ENCODE measurements around the gene CABP1.

Gene CABP1

GRCh38 chr12:120640861-120641833 lies 721 bp downstream of the CABP1 start:
- no peak for FAIRE-seq

- no peak for FAIRE-seq
Observed at GRCh38 chr12:120642121-120642520, 1.7 kb downstream of the CABP1 start.

- FAIRE-seq = no peak
Observed at GRCh38 chr12:120642826-120643225, 2.4 kb downstream of the CABP1 start.

- FAIRE-seq = no peak
Observed at GRCh38 chr12:120643574-120643973, 3.1 kb downstream of the CABP1 start.

- no peak for FAIRE-seq
Observed at GRCh38 chr12:120646044-120646443, 5.6 kb downstream of the CABP1 start.

GRCh38 chr12:120647375-120647755 lies 6.9 kb downstream of the CABP1 start:
- no peak for FAIRE-seq

- no peak for FAIRE-seq
Observed at GRCh38 chr12:120649442-120650232, 9.2 kb downstream of the CABP1 start.

GRCh38 chr12:120650233-120650690 lies 9.8 kb downstream of the CABP1 start:
- no peak for FAIRE-seq

- no peak for FAIRE-seq
Observed at GRCh38 chr12:120651821-120652220, 11.4 kb downstream of the CABP1 start.

GRCh38 chr12:120652656-120653435 lies 12.4 kb downstream of the CABP1 start:
- FAIRE-seq = no peak

GRCh38 chr12:120653611-120654010 lies 13.2 kb downstream of the CABP1 start:
- FAIRE-seq = no peak

- FAIRE-seq = no peak
Observed at GRCh38 chr12:120654656-120655055, 14.2 kb downstream of the CABP1 start.

GRCh38 chr12:120656008-120656407 lies 15.6 kb downstream of the CABP1 start:
- FAIRE-seq = no peak

- FAIRE-seq = no peak
Observed at GRCh38 chr12:120658286-120659150, 18.1 kb downstream of the CABP1 start.

GRCh38 chr12:120659151-120659525 lies 18.7 kb downstream of the CABP1 start:
- no peak for FAIRE-seq

- FAIRE-seq = no peak
Observed at GRCh38 chr12:120661432-120661831, 21.0 kb downstream of the CABP1 start.

- no peak for FAIRE-seq
Observed at GRCh38 chr12:120662879-120663278, 22.5 kb downstream of the CABP1 start.

- FAIRE-seq = no peak
Observed at GRCh38 chr12:120663741-120664140, 23.3 kb downstream of the CABP1 start.

GRCh38 chr12:120666571-120667390 lies 26.4 kb downstream of the CABP1 start:
- FAIRE-seq = no peak

GRCh38 chr12:120668091-120668867 lies 27.9 kb downstream of the CABP1 start:
- no peak for FAIRE-seq
